Measurements from ENCODE around the gene LBR.
"Not testable (repeated sequence)": the region's sequence is repeated elsewhere in the genome, so short reads cannot be mapped to it uniquely, and the experiment has no call there.

Gene LBR

DNA sequence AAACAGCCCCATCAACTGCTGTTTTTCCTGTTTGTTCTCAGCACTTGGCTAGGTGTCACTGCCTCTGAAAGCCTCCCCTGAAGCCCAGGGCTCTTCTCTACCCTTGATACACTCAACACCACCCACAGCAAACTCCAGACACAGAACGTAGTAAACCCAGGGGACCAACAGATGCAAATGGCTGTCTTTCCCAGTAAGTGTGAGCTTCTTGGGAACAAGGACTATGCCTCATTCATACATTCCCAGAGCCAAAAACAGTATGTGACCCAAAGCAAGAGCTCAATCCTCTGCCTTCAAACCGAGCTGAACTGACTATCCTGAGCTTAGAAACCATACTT, 4.4 kb downstream of the LBR start:
- DNase-seq (ENCODE audit: low read depth in 2 of 2) = no peak

DNA sequence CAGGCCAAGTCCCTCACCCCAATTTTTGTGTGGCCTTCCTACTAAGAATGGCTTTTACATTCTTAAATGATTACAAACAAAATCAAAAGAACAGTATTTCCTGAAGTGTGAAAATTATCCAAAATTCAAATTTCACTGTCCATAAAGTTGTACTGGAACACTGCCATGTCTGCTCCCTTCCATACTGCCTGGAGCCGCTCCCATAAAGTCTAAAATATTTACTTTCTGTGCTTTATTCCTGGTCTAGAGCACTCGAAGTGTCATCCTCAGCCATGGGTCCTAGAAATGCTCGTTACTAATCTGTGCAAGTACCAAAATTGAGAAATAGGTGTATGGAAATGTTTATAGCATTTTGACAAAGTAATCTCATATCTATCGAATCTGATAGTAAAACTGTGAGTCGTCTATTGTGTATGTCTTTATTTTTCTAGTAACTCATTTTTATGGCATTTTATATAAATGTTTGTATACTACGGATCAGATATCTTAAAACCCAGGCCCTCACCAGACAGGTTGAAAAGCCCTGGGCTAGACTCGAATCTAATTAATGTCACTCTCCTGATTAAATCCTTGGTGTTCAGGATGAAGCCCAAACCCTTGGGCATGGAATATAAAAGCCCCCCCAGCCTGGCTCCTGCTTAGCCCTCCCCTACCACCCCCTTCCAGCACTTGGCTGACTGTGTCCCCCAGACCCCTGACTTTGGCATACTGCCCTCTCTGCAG, 4.9 kb downstream of the LBR start:
- DNase-seq (ENCODE audit: low read depth in 2 of 2) = no peak

DNA sequence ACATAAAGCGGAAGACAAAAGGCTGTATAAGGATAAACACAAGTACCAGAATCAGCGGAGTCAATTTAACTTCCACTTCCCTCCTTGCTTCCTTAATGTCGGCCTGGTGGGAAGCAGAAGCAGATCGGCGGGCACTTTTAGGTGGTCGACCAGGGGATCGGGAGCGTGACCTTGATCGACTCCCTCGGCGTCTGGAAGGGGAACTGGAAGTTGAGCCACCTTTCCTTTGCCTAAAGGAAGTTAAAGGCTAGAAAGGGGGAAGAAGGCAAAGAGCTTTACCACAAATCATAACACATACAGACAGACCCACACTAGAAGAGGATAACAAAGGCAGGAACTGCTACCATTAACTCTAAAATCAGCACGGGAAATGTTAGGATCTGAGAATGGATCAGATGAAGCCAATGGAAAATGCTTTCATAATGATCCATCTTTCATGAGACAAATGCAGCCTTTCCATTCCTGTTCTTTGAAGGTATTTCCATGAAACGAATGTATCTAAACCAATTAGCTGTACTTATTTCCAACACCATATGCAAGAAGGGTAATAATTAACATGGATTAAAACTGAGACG, 5.7 kb downstream of the LBR start:
- no peak for DNase-seq (ENCODE audit: low read depth in 2 of 2)

DNA sequence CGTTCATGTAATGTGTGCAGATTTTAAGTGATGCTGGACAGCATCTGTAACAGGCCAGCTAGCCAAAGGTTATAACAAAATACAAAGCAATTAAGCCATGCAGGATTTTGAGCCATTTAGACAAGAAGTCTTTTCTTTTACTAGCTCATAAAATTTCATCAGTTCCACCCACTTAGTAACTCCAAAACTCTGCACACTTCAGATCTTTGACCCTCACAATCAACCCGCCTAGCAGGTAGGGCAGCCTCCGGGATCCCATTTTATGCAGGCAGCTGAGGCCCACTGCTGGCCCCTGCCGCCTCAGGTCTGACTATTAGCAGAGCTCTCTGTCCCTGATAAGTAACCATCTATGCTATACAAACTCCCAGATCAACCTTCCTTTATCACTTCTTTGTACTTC, 9.2 kb downstream of the LBR start:
- no peak for DNase-seq (ENCODE audit: low read depth in 2 of 2)

DNA sequence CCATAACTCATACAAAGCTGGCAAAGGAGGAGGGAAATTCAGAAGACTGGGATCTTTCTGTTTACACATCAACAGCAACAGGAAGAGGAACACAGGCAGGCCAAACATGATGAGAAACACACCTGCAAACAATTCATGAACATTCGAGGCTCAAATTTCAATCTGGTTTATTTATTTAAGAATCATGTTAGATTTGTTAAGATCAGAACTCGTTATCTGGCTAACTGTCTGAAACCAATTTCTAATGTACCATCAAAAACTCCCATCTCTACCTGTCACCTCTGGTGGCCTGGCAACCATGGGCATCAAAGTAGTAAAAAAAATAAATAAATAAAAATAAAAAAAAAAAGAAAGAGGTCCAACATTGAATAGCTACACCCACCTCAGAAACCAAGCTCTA, 9.8 kb downstream of the LBR start:
- no peak for DNase-seq (ENCODE audit: low read depth in 2 of 2)

DNA sequence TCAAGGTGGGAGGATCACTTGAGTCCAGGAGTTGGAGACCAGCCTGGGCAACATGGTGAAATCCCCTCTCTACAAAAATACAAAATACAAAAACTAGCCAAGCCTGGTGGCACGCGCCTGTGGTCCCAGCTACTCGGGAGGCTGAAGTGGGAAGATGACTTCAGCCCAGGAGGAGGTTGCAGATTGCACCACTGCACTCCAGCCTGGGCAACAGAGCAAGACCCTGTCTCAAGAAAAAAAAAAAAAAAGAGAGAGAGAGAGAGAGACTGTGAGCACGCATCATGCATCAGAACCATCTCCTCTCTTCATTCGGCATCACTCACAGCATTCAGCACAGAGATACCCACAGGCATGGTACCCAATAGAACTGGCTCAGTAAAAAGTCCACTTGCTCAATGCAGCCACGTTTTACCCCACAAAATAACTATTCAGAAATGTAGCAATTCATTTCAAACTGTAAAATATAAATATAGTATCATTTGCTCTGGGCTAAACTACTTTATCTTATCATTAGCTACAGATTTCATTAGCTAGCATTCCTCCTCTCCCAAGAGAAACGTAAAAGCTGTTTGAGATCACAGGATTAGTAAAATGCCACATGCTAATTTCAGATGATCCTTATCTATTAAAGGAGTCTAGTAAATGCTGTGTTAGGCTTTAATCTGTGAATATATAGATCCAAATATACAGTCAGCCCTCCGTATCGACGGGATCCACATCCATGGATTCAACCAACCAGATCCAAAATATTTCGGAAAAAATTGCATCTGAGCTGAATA, 11.7 kb downstream of the LBR start:
- no peak for DNase-seq (ENCODE audit: low read depth in 2 of 2)

DNA sequence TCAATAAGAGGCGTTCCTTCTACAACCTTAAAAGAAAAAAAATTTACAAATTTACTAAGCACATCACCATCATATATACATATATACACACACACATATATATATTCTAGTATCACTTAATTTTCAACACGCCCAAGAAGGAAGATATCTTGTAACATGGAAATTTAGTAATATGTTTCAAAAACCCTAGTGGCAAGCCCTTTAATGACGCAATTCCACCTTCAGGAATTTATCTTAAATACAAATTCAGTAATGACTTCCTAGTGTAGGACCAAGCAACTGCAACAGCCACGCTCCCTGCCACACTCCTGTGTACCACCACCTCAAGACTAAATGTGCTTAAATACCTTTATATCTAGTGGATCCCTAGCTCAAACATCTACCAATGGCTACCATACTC, 12.5 kb downstream of the LBR start:
- DNase-seq (ENCODE audit: low read depth in 2 of 2) = no peak

DNA sequence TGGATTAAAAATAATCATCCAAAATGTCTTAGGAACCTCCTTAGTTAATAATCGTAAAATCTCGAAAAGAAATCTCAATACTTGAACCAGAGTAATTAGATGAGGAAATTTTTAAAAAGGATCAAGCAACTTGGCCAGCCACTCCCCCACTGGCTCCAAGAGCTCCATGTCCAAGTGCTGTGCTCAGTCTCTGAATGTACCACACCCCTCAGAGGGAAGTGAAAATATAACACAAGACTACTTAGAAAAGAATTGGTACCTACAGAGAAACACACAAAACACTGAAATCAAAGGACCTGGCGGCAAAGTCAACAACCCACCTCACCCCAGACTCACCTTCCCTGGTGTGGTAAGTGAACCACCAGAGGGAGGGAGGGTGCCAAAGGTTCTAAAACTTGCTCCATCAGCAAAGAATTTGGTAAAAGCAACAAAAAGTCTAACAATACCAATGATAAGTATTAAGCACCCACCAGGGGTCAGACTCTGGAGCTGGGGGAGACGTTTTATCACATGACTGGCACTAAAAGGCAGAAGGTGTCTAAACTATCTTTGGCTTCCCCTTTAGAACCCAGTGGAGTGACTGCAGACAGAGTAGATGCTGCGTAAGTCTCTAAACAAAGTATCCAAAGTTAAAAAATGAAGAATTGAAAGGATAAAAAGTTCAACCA, 14.0 kb downstream of the LBR start:
- no peak for DNase-seq (ENCODE audit: low read depth in 2 of 2)

DNA sequence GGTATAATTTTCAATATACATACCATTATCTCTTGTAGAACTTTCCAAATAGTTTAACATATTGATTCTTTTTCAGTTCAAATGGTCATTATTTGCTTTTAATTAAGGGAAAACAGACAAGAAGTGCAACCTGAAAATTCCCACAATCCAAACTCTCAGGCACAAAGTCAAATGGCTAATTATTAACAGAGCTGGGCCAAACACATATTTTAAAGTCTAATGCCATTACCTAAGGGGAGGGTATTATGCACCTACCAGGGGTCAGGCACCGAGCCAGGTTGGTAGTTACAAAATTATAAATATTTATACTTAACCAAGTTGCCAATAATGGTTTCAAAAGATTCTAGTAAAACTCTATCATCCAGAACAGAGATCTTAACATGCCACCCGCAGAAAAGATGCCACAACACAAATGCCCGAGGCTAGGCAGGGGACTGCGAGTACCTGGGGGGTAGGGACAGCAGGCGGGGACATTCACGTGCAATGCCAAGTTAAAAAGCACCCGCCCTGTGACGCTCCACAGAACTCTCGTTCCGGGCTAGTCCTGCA, 15.0 kb downstream of the LBR start:
- DNase-seq (ENCODE audit: low read depth in 2 of 2) = no peak

DNA sequence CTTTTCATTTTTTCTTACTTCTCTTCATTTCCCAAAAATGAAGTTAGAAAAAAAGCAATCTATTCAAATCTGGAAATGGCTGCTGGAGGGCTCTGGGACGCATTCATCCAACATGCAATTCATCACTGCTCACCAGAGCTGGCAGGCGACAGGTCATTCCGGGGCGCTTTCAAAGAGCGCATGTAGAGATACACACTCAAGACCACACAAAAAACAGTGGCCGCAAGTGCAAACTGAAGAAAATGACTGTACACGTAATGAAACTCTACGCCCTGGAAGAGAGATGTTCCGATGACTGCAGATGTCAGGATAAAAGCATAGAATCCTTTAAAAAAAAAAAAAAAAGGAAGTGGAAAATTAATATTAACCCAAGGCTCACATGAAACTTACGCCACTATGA, 15.5 kb downstream of the LBR start:
- DNase-seq (ENCODE audit: low read depth in 2 of 2) = no peak

DNA sequence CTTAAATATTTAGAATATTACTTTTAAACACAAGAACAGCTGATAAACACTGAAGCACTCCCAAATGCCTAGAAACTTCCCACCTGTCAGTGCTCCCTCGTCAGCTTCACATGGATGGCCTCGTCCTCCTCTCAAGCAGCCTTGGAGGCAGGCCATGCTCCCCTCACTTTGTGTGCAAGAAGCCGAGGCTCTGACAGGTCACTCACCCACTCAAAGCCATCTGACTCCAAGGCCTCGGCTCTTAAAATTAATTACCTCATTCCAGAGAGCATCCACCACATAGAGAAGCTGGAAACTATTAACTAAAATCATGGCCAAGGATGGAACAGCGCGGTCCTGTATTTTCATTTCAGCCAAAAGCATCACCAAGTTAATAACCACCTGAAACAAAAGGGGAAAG, 17.8 kb downstream of the LBR start:
- DNase-seq (ENCODE audit: low read depth in 2 of 2) = no peak

DNA sequence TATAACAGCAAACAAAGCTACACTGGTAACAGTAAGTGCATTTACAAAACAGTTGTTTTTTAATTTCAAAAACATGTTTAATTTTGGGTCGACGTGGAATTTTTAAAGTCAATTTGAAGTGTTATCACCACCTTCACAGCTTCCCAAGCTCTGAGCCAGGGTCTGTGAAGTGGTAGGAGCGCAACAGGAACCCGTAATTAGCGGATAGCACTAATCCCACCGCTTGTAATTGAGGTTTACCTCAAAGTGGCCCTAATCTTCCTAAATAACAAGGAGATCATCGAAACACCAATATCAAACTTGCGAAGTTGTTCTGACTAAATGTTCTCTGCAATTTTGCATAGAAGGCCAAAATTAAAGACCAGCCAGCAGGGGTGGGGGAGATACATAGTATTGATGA, 18.8 kb downstream of the LBR start:
- no peak for DNase-seq (ENCODE audit: low read depth in 2 of 2)

DNA sequence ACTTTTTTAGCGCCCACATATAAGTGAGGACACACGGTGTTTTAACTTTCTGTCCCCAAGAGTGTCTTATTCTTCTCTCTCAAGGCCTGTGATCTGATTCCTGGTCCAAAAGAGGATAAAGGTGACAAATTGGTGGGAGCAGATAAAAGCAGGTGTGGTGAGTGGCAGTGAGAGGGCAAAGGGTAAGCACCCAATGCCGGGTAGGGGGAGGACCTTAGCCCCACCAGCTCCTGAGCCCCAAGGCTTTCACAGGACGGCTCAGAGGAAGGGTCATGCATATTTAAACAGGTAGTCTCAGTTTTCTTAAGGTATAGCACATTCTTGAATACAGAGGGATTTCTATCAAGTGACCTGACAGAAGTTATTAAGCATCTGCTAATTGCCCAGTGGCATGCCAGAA, 19.6 kb downstream of the LBR start:
- no peak for DNase-seq (ENCODE audit: low read depth in 2 of 2)

DNA sequence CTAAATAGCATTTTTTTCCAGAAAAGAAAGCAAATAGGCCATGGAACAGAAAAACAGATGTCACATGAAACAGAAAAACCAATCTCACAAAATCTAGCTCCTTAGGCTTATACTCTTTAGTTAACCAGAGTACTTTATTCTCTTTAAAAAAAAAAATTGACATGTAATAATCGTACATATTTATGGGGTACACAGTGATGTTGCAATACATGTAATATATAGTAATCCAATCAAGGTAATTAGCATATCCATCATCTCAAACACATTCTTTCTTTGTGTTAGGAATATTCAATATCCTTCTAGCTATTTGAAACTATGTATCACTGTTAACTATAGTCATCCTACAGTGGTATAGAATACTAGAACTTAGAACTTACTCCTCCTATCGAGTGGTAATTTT, 20.1 kb downstream of the LBR start:
- DNase-seq (ENCODE audit: low read depth in 2 of 2) = no peak

DNA sequence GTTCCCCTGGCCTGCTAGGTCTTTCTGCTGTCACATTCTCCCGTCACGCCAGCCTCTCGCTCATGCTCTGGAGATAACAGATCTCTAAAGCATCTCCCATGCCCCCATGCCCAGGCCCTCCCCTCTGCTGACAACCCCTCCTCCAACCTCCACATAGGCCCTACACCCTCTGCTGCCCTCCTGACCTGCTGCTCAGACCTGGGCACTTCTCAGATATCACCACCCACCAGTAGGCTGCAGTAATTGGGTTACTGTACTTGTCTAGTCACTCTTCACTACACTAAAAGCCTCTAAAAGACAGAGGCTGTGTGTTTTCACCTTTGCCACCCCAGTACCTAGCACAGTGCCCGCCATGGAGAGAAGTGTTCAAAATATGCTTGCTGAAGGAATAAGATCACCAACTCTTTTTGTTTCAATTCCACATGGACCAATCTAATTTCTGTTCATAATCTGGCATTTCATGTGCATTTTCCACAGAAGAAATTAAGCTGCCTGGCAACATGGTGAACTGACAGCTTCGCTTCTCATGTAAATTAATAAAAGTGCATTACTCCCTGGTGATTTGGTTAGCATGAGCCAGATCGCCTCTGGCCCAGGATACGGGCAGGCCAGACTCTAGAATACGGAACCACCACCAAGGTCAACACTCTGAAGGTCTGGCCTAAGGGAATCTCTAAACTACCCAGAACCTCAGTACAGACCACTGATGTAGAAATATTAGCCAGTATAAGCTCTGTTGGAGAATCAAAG, 20.7 kb downstream of the LBR start:
- DNase-seq (ENCODE audit: low read depth in 2 of 2) = no peak

DNA sequence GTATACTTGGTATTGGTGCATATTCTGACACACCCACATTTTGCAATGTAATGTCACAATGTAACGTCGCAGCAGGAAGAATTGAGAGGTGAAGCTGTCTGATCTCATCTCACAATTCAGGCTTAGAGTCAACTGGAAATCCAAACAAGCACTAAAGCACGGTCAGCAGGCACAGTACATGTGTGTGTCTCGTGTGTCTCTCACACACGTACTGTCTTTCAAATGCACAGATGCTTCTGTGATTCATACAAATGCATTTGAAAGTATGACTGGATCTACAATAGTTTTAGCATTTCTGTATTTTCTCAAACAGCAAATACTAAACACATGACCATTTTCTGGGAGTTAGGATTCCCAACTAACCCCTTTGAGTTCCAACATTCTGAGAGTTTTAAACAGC, 26.9 kb downstream of the LBR start:
- no peak for DNase-seq (ENCODE audit: low read depth in 2 of 2)

DNA sequence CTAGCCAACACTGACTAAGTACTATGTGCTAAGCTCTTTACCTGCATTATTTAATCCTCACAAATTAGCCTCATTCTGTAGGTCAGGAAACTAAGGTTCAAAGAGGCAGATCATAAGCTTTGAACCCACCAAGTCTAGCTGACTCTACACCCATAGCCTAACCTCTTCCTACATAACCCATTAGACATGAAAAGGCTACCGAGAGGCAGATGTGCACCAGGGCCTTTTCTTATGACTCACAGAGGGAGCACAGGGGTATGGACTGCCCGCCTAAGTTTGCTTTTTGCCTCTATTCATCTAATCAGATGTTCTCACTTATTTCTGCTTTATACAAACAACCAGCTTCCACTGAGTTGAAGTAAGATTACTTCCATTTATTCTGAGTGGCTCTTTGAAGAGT, 31.5 kb downstream of the LBR start:
- no peak for DNase-seq (ENCODE audit: low read depth in 2 of 2)

DNA sequence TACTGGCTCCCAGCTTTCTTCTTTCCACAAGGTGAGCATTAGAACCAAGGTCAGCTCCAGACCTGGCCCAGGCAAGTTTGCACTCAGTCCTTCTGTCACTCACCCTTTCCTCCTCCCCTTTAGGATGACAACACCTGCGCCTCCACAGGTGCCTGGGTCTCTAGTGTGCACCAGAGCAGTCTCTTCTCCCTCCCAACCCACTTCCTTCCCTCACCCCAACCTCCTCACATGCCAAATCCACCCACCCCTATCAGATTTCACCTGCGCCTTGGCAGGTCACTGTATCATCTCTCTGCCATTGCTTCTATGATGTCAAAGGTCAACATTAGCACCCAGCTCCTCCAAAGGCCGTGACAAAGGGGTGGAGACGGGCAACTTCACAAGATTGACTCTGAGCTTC, 38.0 kb downstream of the LBR start:
- no peak for DNase-seq (ENCODE audit: low read depth in 2 of 2)

DNA sequence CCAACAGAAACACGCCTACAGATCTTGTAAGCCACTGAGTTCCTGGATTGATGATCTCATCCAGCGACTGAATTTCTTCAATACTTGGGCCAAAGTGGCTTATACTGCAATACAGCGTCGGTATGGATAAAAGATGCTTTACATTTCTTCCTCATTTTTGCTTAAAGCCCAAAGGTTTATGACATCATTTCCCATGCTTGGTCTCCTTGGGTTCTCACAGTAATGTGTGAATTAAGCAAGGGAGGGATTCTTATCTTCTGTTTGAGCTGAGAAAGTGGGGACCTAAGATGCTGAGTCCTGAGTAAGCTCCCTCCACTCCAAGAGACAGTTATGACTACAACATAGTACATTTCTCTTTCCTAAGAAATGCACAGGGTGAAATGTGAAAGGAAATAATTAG, 39.5 kb downstream of the LBR start:
- DNase-seq (ENCODE audit: low read depth in 2 of 2) = no peak

DNA sequence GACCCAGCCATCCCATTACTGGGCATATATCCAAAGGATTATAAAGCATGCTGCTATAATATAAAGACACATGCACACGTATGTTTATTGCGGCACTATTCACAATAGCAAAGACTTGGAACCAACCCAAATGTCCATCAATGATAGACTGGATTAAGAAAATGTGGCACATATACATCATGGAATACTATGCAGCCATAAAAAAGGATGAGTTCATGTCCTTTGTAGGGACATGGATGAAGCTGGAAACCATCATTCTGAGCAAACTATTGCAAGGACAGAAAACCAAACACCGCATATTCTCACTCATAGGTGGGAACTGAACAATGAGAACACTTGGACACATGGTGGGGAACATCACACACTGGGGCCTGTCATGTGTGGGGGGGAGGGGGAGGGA, 41.0 kb downstream of the LBR start:
- not testable (repeated sequence) for DNase-seq (ENCODE audit: low read depth in 2 of 2)

DNA sequence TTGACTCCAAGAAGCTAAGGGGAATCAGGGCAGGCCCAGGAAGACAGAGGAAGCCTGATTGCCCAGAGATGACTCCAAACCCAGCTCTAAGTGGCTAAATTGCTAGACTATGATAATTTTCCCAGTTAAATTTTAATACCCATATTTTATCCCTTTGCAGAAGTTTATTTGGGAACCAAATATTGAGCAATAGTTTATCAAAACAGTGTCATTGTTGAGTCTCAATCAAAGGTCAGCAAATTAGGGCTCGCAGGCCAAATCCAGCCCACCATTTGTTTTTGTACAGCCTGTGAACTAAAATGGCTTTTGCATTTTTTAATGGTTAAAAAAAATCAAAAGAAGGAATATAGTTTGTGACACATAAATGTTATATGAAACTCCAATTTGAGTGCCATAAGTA, 47.1 kb downstream of the LBR start:
- DNase-seq (ENCODE audit: low read depth in 2 of 2) = no peak

DNA sequence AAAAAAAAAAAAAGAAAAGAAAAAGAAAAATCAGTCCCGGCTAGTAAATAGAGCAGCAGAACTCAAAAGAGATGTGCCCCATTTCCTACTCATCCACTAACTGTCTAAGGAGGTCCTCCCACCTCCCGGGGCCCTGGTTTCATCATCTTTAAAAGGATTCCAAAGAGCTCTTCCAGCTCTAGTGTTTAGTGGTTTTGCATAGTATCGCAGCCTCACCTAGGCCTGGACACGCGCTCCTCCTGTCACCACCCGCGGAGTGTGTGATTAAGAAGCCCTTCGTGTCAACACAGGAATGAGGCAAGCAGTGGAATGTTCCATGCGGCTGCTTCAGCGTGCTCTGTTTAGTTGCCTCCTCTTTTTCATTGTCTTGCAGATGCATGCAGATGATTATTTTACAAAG, 49.0 kb downstream of the LBR start:
- DNase-seq (ENCODE audit: low read depth in 2 of 2) = no peak

Measured in stimulated activated CD8-positive, alpha-beta memory T cell treated with anti-CD3 and anti-CD28 coated beads, Interleukin-15, amount 100 ng/mL, for 4 hours (primary cell).